ENCODE results near the gene SMPD3. TPM values are rescaled to one million over a fixed set of nuclear protein-coding genes. Genes with fewer than 3 reads are reported as not detected.

SMPD3 gene
- total RNA-seq, 4 donors from 2014 or later = under 0.01 to 2.6 (median 0.75) TPM

DNA sequence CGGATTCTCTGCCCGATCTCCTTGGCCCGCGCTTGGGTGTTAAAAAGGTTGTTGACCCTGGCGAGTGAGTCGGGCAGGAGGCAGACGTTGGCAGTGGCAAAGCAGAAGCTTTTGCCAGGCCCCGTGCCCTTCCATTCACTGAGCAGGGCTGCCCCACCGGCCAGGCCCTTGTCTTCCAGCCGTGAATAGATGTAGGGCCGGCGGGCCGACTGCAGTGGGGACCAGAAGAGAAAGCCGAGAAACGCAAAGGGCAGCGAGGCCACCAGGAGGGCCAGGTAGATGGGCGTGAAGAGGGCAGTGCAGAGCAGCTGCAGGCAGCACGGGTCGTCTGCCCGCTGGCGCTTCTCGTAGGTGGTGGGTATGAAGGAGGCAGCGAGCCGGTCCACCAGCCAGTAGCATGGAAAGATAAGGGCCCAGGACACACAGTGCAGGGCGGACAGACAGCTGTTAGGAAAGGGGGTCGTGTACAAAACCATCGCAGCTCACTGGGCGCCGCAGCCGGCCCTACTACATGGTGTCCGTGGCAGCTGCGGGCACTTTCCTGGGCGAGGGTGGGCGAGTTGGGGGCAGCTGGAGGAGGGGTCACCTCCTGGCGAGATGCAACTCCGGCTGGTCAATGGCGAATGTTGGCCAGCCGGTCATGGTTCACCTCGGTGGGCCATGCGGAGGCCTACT is 76.5 kb downstream of the SMPD3 start:
- no peak overlapping the region for H3K27ac ChIP-seq
- H3K36me3 ChIP-seq = no peaks in the 10 kb centered on the region
- DNase-seq = no peak
- H3K4me3 ChIP-seq = no peak overlapping the region
- no peaks in the 10 kb centered on the region for H3K9me3 ChIP-seq
- intact Hi-C loops (cut with DNase I; ENCODE audit: low total_unique reads) = no loop called here
- no peaks in the 10 kb centered on the region for H3K27me3 ChIP-seq
- TF ChIP-seq, protein P1, sequence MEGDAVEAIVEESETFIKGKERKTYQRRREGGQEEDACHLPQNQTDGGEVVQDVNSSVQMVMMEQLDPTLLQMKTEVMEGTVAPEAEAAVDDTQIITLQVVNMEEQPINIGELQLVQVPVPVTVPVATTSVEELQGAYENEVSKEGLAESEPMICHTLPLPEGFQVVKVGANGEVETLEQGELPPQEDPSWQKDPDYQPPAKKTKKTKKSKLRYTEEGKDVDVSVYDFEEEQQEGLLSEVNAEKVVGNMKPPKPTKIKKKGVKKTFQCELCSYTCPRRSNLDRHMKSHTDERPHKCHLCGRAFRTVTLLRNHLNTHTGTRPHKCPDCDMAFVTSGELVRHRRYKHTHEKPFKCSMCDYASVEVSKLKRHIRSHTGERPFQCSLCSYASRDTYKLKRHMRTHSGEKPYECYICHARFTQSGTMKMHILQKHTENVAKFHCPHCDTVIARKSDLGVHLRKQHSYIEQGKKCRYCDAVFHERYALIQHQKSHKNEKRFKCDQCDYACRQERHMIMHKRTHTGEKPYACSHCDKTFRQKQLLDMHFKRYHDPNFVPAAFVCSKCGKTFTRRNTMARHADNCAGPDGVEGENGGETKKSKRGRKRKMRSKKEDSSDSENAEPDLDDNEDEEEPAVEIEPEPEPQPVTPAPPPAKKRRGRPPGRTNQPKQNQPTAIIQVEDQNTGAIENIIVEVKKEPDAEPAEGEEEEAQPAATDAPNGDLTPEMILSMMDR (IDR thresholded peaks at IDR 0.05) = no peak
- no peak for TF ChIP-seq POLR2A (IDR thresholded peaks at IDR 0.05)
- H3K4me1 ChIP-seq = no peaks in the 10 kb centered on the region

DNA sequence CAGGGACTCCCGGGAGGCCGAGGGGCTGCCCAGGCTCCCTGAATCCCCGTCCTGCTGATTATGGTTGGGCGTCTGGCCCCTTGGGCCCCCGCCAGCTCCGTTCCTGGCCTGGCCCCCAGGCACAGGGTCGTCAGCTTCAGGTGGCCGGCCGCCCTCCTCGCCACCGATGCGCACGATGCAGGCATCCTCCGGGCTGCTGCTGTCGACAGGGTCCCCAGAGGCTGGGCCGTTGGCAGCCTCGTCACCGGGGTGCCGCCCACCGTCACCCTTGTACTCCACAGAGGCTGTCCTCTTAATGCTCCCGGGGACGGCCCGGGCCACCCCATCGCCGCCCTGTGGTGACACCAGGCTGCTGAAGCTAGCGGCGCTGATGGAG is 77.0 kb downstream of the SMPD3 start:
- Histone ChIP-seq H3K4me1 (no peaks in the 10 kb centered on the region), H3K27ac (no peak overlapping the region), H3K9me3 (no peaks in the 10 kb centered on the region), H3K27me3 (peaks cover 0 to under 1% of the 10 kb centered on the region in 2 donors), H3K36me3 (no peaks in the 10 kb centered on the region), H3K4me3 (no peak overlapping the region)
- TF ChIP-seq, protein P1 (IDR thresholded peaks at IDR 0.05) = no peak
- no peak for TF ChIP-seq POLR2A (IDR thresholded peaks at IDR 0.05)
- intact Hi-C loops (cut with DNase I; ENCODE audit: low total_unique reads) = no loop called here
- no peak for DNase-seq

DNA sequence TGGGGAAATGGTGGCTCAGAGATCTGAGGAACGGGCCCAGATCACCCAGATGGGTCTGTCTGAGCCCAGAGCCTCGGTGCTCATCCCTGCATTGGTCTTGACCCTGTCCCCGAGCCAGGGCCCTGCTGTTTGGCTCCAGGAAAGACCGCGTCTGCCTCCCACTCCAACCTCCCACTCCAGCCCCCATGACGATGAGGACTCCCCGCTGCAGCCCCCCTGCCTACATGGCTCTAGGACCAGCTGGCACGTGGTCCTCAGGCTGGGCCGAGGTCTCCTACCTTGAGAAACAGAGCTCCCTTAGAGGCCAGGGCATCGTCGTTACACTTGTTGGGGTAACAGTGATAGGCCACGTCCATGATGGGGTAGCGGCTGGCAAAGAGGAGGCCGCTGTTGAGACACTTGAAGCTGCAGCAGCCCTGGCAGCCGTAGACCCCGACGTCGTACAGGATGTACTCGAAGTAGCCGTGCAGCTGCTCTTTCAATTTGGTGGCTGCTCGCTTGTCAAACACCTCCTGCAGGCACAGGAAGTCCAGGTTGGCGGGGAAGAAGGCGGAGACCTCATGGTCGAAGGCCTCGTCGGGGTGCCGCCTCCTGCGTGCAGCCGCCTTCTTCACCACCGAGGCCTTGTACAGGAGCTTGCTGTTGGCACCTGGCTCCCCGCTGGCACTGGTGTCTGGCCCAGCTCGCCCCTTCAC is 77.6 kb downstream of the SMPD3 start:
- no peaks in the 10 kb centered on the region for H3K9me3 ChIP-seq
- DNase-seq = no peak
- no peak for TF ChIP-seq POLR2A (IDR thresholded peaks at IDR 0.05)
- H3K4me1 ChIP-seq = no peaks in the 10 kb centered on the region
- intact Hi-C loops (cut with DNase I; ENCODE audit: low total_unique reads) = no loop called here
- no peak overlapping the region for H3K27ac ChIP-seq
- peaks cover 0 to 6% of the 10 kb centered on the region in 2 donors for H3K27me3 ChIP-seq
- H3K4me3 ChIP-seq = no peak overlapping the region
- no peaks in the 10 kb centered on the region for H3K36me3 ChIP-seq

DNA sequence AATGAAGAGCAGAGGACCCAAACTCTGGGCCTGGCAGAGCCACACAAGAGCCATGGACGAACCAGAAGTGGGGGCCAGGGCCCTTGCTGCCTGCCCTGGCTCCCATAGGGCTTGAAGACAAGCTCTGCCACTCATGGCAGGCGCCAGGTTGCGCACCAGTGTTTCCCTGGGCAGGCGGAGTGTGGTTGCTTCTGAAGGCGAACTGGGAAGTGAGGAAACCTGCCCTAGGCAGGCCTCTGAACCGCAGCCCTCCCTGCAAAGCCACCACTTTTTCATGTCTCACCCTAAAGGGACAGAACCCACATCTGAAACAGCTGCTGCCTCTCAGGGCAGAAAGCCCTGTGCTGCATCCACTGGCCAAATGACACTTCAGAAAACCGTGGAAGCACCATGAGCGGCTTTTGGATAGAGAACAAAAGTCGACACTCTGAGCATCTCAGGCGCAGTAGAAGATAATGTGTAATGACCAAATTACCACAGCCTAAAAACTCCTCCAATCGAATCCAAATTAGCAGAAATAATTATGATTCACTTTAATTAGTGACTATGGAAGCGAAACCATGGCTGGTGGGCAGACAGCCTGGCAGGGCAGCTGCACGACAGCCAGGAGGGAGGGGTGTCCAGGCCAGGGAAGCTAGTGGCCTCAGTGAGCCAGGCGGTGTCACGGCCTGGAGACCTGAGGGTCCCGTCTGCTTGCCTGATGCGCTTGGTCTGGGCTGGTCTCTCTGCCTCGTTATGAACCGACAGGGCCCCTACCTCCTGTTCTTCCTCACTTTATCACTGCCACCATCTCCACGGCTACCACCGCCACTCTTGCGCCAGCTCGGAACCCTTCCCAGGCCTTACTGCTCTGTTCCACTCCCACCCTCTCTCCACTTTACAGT is 78.4 kb downstream of the SMPD3 start:
- Histone ChIP-seq H3K27ac (no peak overlapping the region), H3K4me1 (no peaks in the 10 kb centered on the region), H3K9me3 (no peaks in the 10 kb centered on the region), H3K27me3 (peaks cover 0 to 9% of the 10 kb centered on the region in 2 donors), H3K4me3 (no peak overlapping the region), H3K36me3 (no peaks in the 10 kb centered on the region)
- no peak for DNase-seq
- intact Hi-C loops (cut with DNase I; ENCODE audit: low total_unique reads) = no loop called here
- TF ChIP-seq POLR2A (IDR thresholded peaks at IDR 0.05) = no peak
- TF ChIP-seq, protein P1 (IDR thresholded peaks at IDR 0.05) = no peak

DNA sequence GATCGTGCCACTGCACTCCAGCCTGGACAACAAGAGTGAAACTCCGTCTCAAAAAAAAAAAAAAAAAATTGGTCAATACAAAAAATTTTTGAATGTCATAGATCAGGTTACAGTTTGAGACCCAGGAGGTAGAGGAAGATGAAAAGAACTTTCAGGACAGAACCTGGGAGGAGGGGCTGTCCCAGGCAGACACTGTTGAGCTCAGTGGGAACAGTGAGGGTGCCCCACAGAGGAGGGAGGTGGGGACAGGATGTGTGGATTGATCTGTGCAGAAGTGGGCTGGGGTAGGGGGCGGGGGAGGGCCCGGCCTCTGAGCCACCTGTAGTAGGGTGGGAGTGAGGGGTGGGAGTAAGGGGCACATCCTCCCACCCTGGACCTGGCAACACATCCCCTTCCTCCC is 79.1 kb downstream of the SMPD3 start:
- intact Hi-C loops (cut with DNase I; ENCODE audit: low total_unique reads) = no loop called here
- no peaks in the 10 kb centered on the region for H3K9me3 ChIP-seq
- DNase-seq = no peak
- no peak for TF ChIP-seq POLR2A (IDR thresholded peaks at IDR 0.05)
- H3K27ac ChIP-seq = no peak overlapping the region
- H3K4me3 ChIP-seq = no peak overlapping the region
- H3K4me1 ChIP-seq = no peaks in the 10 kb centered on the region
- no peaks in the 10 kb centered on the region for H3K36me3 ChIP-seq
- peaks cover 0 to 9% of the 10 kb centered on the region in 2 donors for H3K27me3 ChIP-seq

All from uterus (tissue), 4 donors.